GM19240 (cell line): ENCODE measurements around the gene SH3RF3.
"Not testable (repeated sequence)": the region's sequence is repeated elsewhere in the genome, so short reads cannot be mapped to it uniquely, and the experiment has no call there.

Experiments
- DNase-seq: peaks from one replicate; pipeline ENCODE4 v3.0.0; 2011; ENCODE audit warnings: low spot score; ENCODE audit not compliant: insufficient read length

Gene SH3RF3

GRCh38 chr2:109117780-109118179 is 11.2 kb upstream of the SH3RF3 start:
- DNase-seq: no peak

GRCh38 chr2:109118321-109118720 is 10.7 kb upstream of the SH3RF3 start:
- DNase-seq: no peak

- DNase-seq: no peak
Measured at GRCh38 chr2:109120166-109120565, 8.8 kb upstream of the SH3RF3 start.

- DNase-seq: not testable (repeated sequence)
Measured at GRCh38 chr2:109120686-109121085, 8.3 kb upstream of the SH3RF3 start.

GRCh38 chr2:109123586-109124201 is 5.3 kb upstream of the SH3RF3 start:
- DNase-seq: no peak

- no peak for DNase-seq
Measured at GRCh38 chr2:109124982-109125592, 3.9 kb upstream of the SH3RF3 start.

GRCh38 chr2:109125593-109126500 is 3.2 kb upstream of the SH3RF3 start:
- no peak for DNase-seq

GRCh38 chr2:109126501-109126860 is 2.5 kb upstream of the SH3RF3 start:
- no peak for DNase-seq

- DNase-seq: no peak
Measured at GRCh38 chr2:109127556-109127955, 1.4 kb upstream of the SH3RF3 start.

GRCh38 chr2:109128048-109128615 is 873 bp upstream of the SH3RF3 start:
- peak; percentile 32 for DNase-seq

- DNase-seq: no peak
Measured at GRCh38 chr2:109129356-109129920, 433 bp downstream of the SH3RF3 start.

- no peak for DNase-seq
Measured at GRCh38 chr2:109129921-109130722, 1.1 kb downstream of the SH3RF3 start.

GRCh38 chr2:109130723-109130995 is 1.7 kb downstream of the SH3RF3 start:
- no peak for DNase-seq

GRCh38 chr2:109131777-109132176 is 2.8 kb downstream of the SH3RF3 start:
- no peak for DNase-seq

- no peak for DNase-seq
Measured at GRCh38 chr2:109132626-109133025, 3.6 kb downstream of the SH3RF3 start.

GRCh38 chr2:109133746-109134145 is 4.7 kb downstream of the SH3RF3 start:
- DNase-seq: no peak

- no peak for DNase-seq
Measured at GRCh38 chr2:109134741-109135358, 5.8 kb downstream of the SH3RF3 start.

GRCh38 chr2:109135359-109136197 is 6.6 kb downstream of the SH3RF3 start:
- no peak for DNase-seq

GRCh38 chr2:109136542-109136941 is 7.5 kb downstream of the SH3RF3 start:
- no peak for DNase-seq

- DNase-seq: no peak
Measured at GRCh38 chr2:109137616-109138015, 8.6 kb downstream of the SH3RF3 start.
